SK-N-SH treated with all-trans-retinoic acid at 6 μM for 48 hours (cell line): ENCODE data around the gene C14orf93.

Experiments used
- ATAC-seq: fragments of 200-7000 bp; cut with Tn5 transposase; 3 replicates; pipeline ENCODE4 v1.9.1; 2020; ENCODE audit warnings: mild to moderate bottlenecking, moderate library complexity
- ARNTL ChIP-seq: fragments of 450-650 bp; formaldehyde crosslinking; IDR thresholded peaks from 2 replicates; pipeline ENCODE4 v1.5.0; 2020; ENCODE audit warnings: low read depth, mild to moderate bottlenecking, moderate library complexity, borderline replicate concordance
- BACH2 ChIP-seq: fragments of 250-450 bp; sonication (Bioruptor Pico); IDR thresholded peaks from 2 replicates; pipeline ENCODE4 v1.9.0; 2021; ENCODE audit warnings: mild to moderate bottlenecking, borderline replicate concordance
- CREB5 ChIP-seq: fragments of 250-450 bp; sonication (Bioruptor Pico); IDR thresholded peaks from 2 replicates; pipeline ENCODE4 v1.5.1; 2020; ENCODE audit warnings: low read depth, mild to moderate bottlenecking, moderate library complexity
- CSDC2 ChIP-seq: fragments of 250-450 bp; sonication (Bioruptor Pico); IDR thresholded peaks from 2 replicates; pipeline ENCODE4 v1.5.0; 2020; ENCODE audit warnings: mild to moderate bottlenecking, moderate library complexity
- CSRNP3 ChIP-seq: fragments of 250-450 bp; sonication (Bioruptor Pico); IDR thresholded peaks from 2 replicates; pipeline ENCODE4 v1.5.1; 2021; ENCODE audit warnings: mild to moderate bottlenecking, moderate library complexity
- ESRRG ChIP-seq: fragments of 250-450 bp; sonication (Bioruptor Pico); IDR thresholded peaks from 2 replicates; pipeline ENCODE4 v1.6.1; 2021; ENCODE audit warnings: mild to moderate bottlenecking
- GLIS3 ChIP-seq: fragments of 250-450 bp; sonication (Bioruptor Pico); IDR thresholded peaks from 2 replicates; pipeline ENCODE4 v1.5.0; 2020; ENCODE audit warnings: mild to moderate bottlenecking, moderate library complexity
- ISL1 ChIP-seq: fragments of 250-450 bp; sonication (Bioruptor Pico); IDR thresholded peaks from 2 replicates; pipeline ENCODE4 v2.1.2; 2022; ENCODE audit warnings: mild to moderate bottlenecking, moderate library complexity
- OSR1 ChIP-seq: fragments of 250-450 bp; sonication (Bioruptor Pico); IDR thresholded peaks from 2 replicates; pipeline ENCODE4 v1.8.0; 2022; ENCODE audit warnings: moderate library complexity, mild to moderate bottlenecking, inconsistent platforms
- PATZ1 ChIP-seq: fragments of 250-450 bp; sonication (Bioruptor Pico); IDR thresholded peaks from 2 replicates; pipeline ENCODE4 v1.8.0; 2020; ENCODE audit warnings: mild to moderate bottlenecking, moderate library complexity, borderline replicate concordance
- POU6F1 ChIP-seq: fragments of 250-450 bp; sonication (Bioruptor Pico); IDR thresholded peaks from 2 replicates; pipeline ENCODE4 v1.8.0; 2021; ENCODE audit warnings: low read depth, mild to moderate bottlenecking, moderate library complexity, borderline replicate concordance
- PPARA ChIP-seq: fragments of 250-450 bp; sonication (Bioruptor Pico); IDR thresholded peaks from 2 replicates; pipeline ENCODE4 v1.5.0; 2020; ENCODE audit warnings: mild to moderate bottlenecking, borderline replicate concordance
- TCF4 ChIP-seq: fragments of 250-450 bp; sonication (Bioruptor Pico); IDR thresholded peaks from 2 replicates; pipeline ENCODE4 v1.8.0; 2021; ENCODE audit warnings: mild to moderate bottlenecking, moderate library complexity, borderline replicate concordance
- TOX ChIP-seq: fragments of 250-450 bp; sonication (Bioruptor Pico); IDR thresholded peaks from 2 replicates; pipeline ENCODE4 v1.8.0; 2021; ENCODE audit warnings: mild to moderate bottlenecking, moderate library complexity, borderline replicate concordance
- TSHZ2 ChIP-seq: fragments of 250-450 bp; sonication (Bioruptor Pico); IDR thresholded peaks from 2 replicates; pipeline ENCODE4 v1.5.0; 2020; ENCODE audit warnings: mild to moderate bottlenecking, moderate library complexity
- ZC3H10 ChIP-seq: fragments of 250-450 bp; sonication (Bioruptor Pico); IDR thresholded peaks from 2 replicates; pipeline ENCODE4 v1.5.1; 2021; ENCODE audit warnings: mild to moderate bottlenecking, moderate library complexity
- ZFP3 ChIP-seq: fragments of 250-450 bp; sonication (Bioruptor Pico); IDR thresholded peaks from 2 replicates; pipeline ENCODE4 v1.5.0; 2020; ENCODE audit warnings: mild to moderate bottlenecking, moderate library complexity
- ZNF565 ChIP-seq: fragments of 450-650 bp; formaldehyde crosslinking; conservative IDR thresholded peaks from 2 replicates; pipeline ENCODE4 v1.5.0; 2020; ENCODE audit warnings: low read depth, mild to moderate bottlenecking, moderate library complexity
- ZNF70 ChIP-seq: fragments of 450-650 bp; formaldehyde crosslinking; IDR thresholded peaks from 2 replicates; pipeline ENCODE4 v1.5.0; 2020; ENCODE audit warnings: mild to moderate bottlenecking, moderate library complexity
- ZNF8 ChIP-seq: fragments of 450-650 bp; formaldehyde crosslinking; IDR thresholded peaks from 2 replicates; pipeline ENCODE4 v1.5.0; 2020; ENCODE audit warnings: mild to moderate bottlenecking, moderate library complexity

Gene C14orf93

GRCh38 chr14:23055147-23055550 is 45.2 kb upstream of the C14orf93 start (continued):
- TF ChIP-seq PATZ1 (CRISPR knock-in tag) (no peak), ZNF70 (CRISPR knock-in tag) (no peak), OSR1 (CRISPR knock-in tag) (no peak), TCF4 (CRISPR knock-in tag) (no peak), ISL1 (CRISPR knock-in tag) (no peak), ARNTL (CRISPR knock-in tag) (no peak), TOX (CRISPR knock-in tag) (no peak), ZFP3 (no peak), POU6F1 (no peak), GLIS3 (no peak)

- TF ChIP-seq BACH2 (no peak), CSRNP3 (CRISPR knock-in tag) (no peak), POU6F1 (no peak), CREB5 (CRISPR knock-in tag) (no peak), ESRRG (no peak), OSR1 (CRISPR knock-in tag) (no peak), PATZ1 (CRISPR knock-in tag) (no peak), ISL1 (CRISPR knock-in tag) (no peak), CSDC2 (CRISPR knock-in tag) (no peak), ZNF70 (CRISPR knock-in tag) (no peak), ZNF565 (CRISPR knock-in tag) (no peak), ZFP3 (no peak), ZC3H10 (CRISPR knock-in tag) (no peak), TOX (CRISPR knock-in tag) (no peak)
- ATAC-seq, result no peak
Observed at GRCh38 chr14:23054000-23054811, 44.3 kb upstream of the C14orf93 start.

GRCh38 chr14:23053426-23053825 is 43.5 kb upstream of the C14orf93 start:
- TF ChIP-seq ZNF8 (CRISPR knock-in tag), result no peak
- no peak for TF ChIP-seq ESRRG
- no peak for TF ChIP-seq CREB5 (CRISPR knock-in tag)
- TF ChIP-seq CSDC2 (CRISPR knock-in tag), result no peak
- TF ChIP-seq POU6F1, result no peak
- no peak for TF ChIP-seq TSHZ2 (CRISPR knock-in tag)
- no peak for TF ChIP-seq TCF4 (CRISPR knock-in tag)
- no peak for TF ChIP-seq PPARA (CRISPR knock-in tag)
- no peak for ATAC-seq
